ENCODE data around the gene TVP23C.
"Not testable (repeated sequence)": the region's sequence is repeated elsewhere in the genome, so short reads cannot be mapped to it uniquely, and the experiment has no call there.

Gene TVP23C

GRCh38 chr17:15508466-15508865 lies 54.8 kb downstream of the TVP23C start:
- no peak for DNase-seq (ENCODE audit: extremely low spot score)
- TF ChIP-seq FOXK2 (IDR thresholded peaks at IDR 0.05) (no peak), TARDBP (IDR thresholded peaks at IDR 0.05) (no peak), BHLHE40 (IDR thresholded peaks at IDR 0.05; ENCODE audit: borderline replicate concordance) (no peak), ARNT (IDR thresholded peaks at IDR 0.05) (no peak), LEF1 (IDR thresholded peaks at IDR 0.05; ENCODE audit: borderline replicate concordance) (no peak), ELF4 (IDR thresholded peaks at IDR 0.05) (no peak), FOXM1 (IDR thresholded peaks at IDR 0.05; ENCODE audit: borderline replicate concordance) (no peak)
- ChIA-PET CTCF (no interaction called here), POLR2A (no interaction called here)

DNA sequence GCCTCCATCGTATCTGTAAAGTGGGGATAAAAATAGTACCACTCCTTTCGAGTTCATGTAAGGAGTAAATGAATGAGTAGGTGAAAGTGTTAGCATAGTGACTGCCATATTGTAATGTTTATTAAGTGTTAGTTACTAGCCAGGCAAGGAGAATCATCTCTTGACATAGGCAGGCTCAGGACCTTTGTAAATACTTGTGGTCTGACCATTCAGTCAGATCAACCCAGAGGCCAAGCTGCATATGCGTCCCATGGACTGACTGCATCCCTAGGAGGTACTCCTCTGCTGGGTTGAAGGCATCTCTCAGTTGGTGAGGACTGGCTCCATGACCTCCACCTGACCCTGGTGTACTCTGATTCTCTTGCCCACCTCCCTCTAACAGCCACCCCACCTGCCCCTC lies 55.4 kb downstream of the TVP23C start:
- TF ChIP-seq LEF1 (IDR thresholded peaks at IDR 0.05; ENCODE audit: borderline replicate concordance): no peak
- TF ChIP-seq NFRKB (IDR thresholded peaks at IDR 0.05): no peak
- no peak for TF ChIP-seq PKNOX1 (IDR thresholded peaks at IDR 0.05)
- TF ChIP-seq SUZ12 (IDR thresholded peaks at IDR 0.05): no peak
- no peak for TF ChIP-seq CTBP1 (IDR thresholded peaks at IDR 0.05; ENCODE audit: borderline replicate concordance)
- TF ChIP-seq BHLHE40 (IDR thresholded peaks at IDR 0.05; ENCODE audit: borderline replicate concordance): no peak
- TF ChIP-seq ARNT (IDR thresholded peaks at IDR 0.05): no peak
- TF ChIP-seq FOXA1 (IDR thresholded peaks at IDR 0.05): no peak
- TF ChIP-seq TARDBP (IDR thresholded peaks at IDR 0.05): no peak
- TF ChIP-seq FOXK2 (IDR thresholded peaks at IDR 0.05): no peak
- no peak for TF ChIP-seq HDGF (IDR thresholded peaks at IDR 0.05; ENCODE audit: borderline replicate concordance)
- no peak for TF ChIP-seq L3MBTL2 (conservative IDR thresholded peaks at IDR 0.05)
- TF ChIP-seq ELF4 (IDR thresholded peaks at IDR 0.05): no peak
- TF ChIP-seq ZNF384 (IDR thresholded peaks at IDR 0.05): no peak
- TF ChIP-seq FOXM1 (IDR thresholded peaks at IDR 0.05; ENCODE audit: borderline replicate concordance): no peak
- TF ChIP-seq SP1 (IDR thresholded peaks at IDR 0.05): no peak
- CTCF ChIA-PET: no interaction called here
- POLR2A ChIA-PET: no interaction called here
- no peak for DNase-seq (ENCODE audit: extremely low spot score)

- POLR2A ChIA-PET: no interaction called here
Observed at GRCh38 chr17:15507001-15507400, 56.3 kb downstream of the TVP23C start.

GRCh38 chr17:15505708-15506107 lies 57.6 kb downstream of the TVP23C start:
- CTCF ChIA-PET; POLR2A ChIA-PET; DNase-seq (ENCODE audit: extremely low spot score): not testable (repeated sequence)

More at GRCh38 chr17:15507001-15507400, 56.3 kb downstream of the TVP23C start:
- no peak for DNase-seq (ENCODE audit: extremely low spot score)
- TF ChIP-seq HDGF (IDR thresholded peaks at IDR 0.05; ENCODE audit: borderline replicate concordance) (no peak), PKNOX1 (IDR thresholded peaks at IDR 0.05) (no peak), NFRKB (IDR thresholded peaks at IDR 0.05) (no peak), FOXA1 (IDR thresholded peaks at IDR 0.05) (no peak), TARDBP (IDR thresholded peaks at IDR 0.05) (no peak), ZNF384 (IDR thresholded peaks at IDR 0.05) (no peak), CTBP1 (IDR thresholded peaks at IDR 0.05; ENCODE audit: borderline replicate concordance) (no peak), LEF1 (IDR thresholded peaks at IDR 0.05; ENCODE audit: borderline replicate concordance) (no peak), BHLHE40 (IDR thresholded peaks at IDR 0.05; ENCODE audit: borderline replicate concordance) (no peak), SUZ12 (IDR thresholded peaks at IDR 0.05) (no peak), FOXM1 (IDR thresholded peaks at IDR 0.05; ENCODE audit: borderline replicate concordance) (no peak), L3MBTL2 (conservative IDR thresholded peaks at IDR 0.05) (no peak), FOXK2 (IDR thresholded peaks at IDR 0.05) (no peak)
- CTCF ChIA-PET: no interaction called here

DNA sequence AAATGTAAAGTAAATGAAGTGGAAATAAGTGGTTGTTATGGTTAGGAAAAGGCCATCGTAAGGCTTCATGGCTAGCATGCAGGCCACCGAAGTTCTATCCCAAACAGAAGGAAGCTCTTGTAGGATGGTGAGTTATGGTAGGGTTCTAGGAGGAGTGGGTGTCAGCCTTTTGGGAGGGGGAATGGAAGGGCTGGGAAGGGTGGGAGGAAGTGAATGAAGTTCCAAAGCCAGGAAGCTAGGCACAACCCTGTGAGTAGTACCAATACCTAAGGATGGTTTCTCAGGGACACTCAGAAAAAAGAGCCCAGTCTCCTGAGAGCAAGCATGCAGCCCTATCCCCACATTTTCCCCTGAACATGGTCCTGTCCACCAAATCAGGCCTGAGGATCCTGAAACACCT lies 59.6 kb downstream of the TVP23C start:
- ChIA-PET CTCF (interaction anchor here (1.0 to 2.4 kb wide), 3 partner anchors 10 to 245 kb away, joined by 7 to 19 read pairs (median 17); no protein-coding TSS in a partner anchor), POLR2A (interaction anchor here (1.1 kb wide), 1 partner anchor 241 kb away, joined by 3 read pairs; no protein-coding TSS in a partner anchor)
- DNase-seq (ENCODE audit: extremely low spot score): no peak

More for the DNA sequence above, 59.6 kb downstream of the TVP23C start:
- TF ChIP-seq ELF4 (IDR thresholded peaks at IDR 0.05) (no peak), LEF1 (IDR thresholded peaks at IDR 0.05; ENCODE audit: borderline replicate concordance) (no peak), FOXK2 (IDR thresholded peaks at IDR 0.05) (no peak), NFRKB (IDR thresholded peaks at IDR 0.05) (no peak), TARDBP (IDR thresholded peaks at IDR 0.05) (no peak), PKNOX1 (IDR thresholded peaks at IDR 0.05) (no peak), HDGF (IDR thresholded peaks at IDR 0.05; ENCODE audit: borderline replicate concordance) (no peak), ZNF384 (IDR thresholded peaks at IDR 0.05) (no peak), FOXA1 (IDR thresholded peaks at IDR 0.05) (no peak), SP1 (IDR thresholded peaks at IDR 0.05) (no peak), ARNT (IDR thresholded peaks at IDR 0.05) (no peak), CTBP1 (IDR thresholded peaks at IDR 0.05; ENCODE audit: borderline replicate concordance) (no peak), FOXM1 (IDR thresholded peaks at IDR 0.05; ENCODE audit: borderline replicate concordance) (no peak), SUZ12 (IDR thresholded peaks at IDR 0.05) (no peak), BHLHE40 (IDR thresholded peaks at IDR 0.05; ENCODE audit: borderline replicate concordance) (no peak), L3MBTL2 (conservative IDR thresholded peaks at IDR 0.05) (no peak)

Measured in HEK293T (cell line).